K562 (cell line): Measurements from ENCODE around the gene RNF2. TPM values are rescaled to one million over a fixed set of nuclear protein-coding genes. Genes with fewer than 3 reads are reported as not detected.

Experiments
- CHCHD3 ChIP-seq: fragments of 250-450 bp; sonication (Bioruptor Pico); IDR thresholded peaks from 2 replicates; pipeline ENCODE4 v2.1.2; 2022; ENCODE audit warnings: mild to moderate bottlenecking
- HES1 ChIP-seq: fragments of 450-650 bp; IDR thresholded peaks from 2 replicates; pipeline ENCODE4 v1.6.1; 2016; ENCODE audit warnings: low read depth, mild to moderate bottlenecking, moderate library complexity
- MECOM ChIP-seq: fragments of 250-450 bp; sonication (Bioruptor Pico); IDR thresholded peaks from 2 replicates; pipeline ENCODE4 v1.8.0; 2022; ENCODE audit warnings: inconsistent platforms
- MIER1 ChIP-seq: fragments of 450-650 bp; IDR thresholded peaks from 2 replicates; pipeline ENCODE4 v1.6.1; 2016; ENCODE audit warnings: antibody characterized with exemption, mild to moderate bottlenecking, low read depth
- POLR3A ChIP-seq: IDR thresholded peaks from 2 replicates; pipeline ENCODE4 v1.6.1; 2011; ENCODE audit warnings: borderline replicate concordance, mild to moderate bottlenecking, moderate library complexity; ENCODE audit not compliant: insufficient read length, insufficient read depth; ENCODE audit errors: extremely low read depth
- SMAD2 ChIP-seq: fragments of 150-350 bp; IDR thresholded peaks from 2 replicates; pipeline ENCODE4 v1.6.1; 2014; ENCODE audit warnings: low read depth, mild to moderate bottlenecking, low read length
- SMARCE1 ChIP-seq: fragments of 450-650 bp; IDR thresholded peaks from 2 replicates; pipeline ENCODE4 v1.7.1; 2016; ENCODE audit warnings: mild to moderate bottlenecking
- TOE1 ChIP-seq, 2 experiments: fragments of 450-650 bp in 1 of 2; sonication (generic) in 1 of 2; formaldehyde crosslinking in 1 of 2; IDR thresholded peaks; 2 replicates each; pipeline versions ENCODE4 v1.7.1 to v1.8.0; 2016 to 2022; ENCODE audit warnings: borderline replicate concordance in 2 of 2, mild to moderate bottlenecking in 2 of 2, antibody characterized with exemption in 1 of 2, inconsistent platforms in 1 of 2, low read depth in 1 of 2, missing genetic modification reagents in 1 of 2, moderate library complexity in 1 of 2
- ZFX ChIP-seq: sonication (generic); formaldehyde crosslinking; IDR thresholded peaks from 2 replicates; pipeline ENCODE4 v1.8.0; 2022; ENCODE audit warnings: mild to moderate bottlenecking, missing genetic modification reagents, moderate library complexity
- ZNF121 ChIP-seq: sonication (generic); formaldehyde crosslinking; conservative IDR thresholded peaks from 2 replicates; pipeline ENCODE4 v1.8.0; 2022; ENCODE audit warnings: missing genetic modification reagents
- ZNF133 ChIP-seq: fragments of 250-450 bp; sonication (Bioruptor Pico); IDR thresholded peaks from 2 replicates; pipeline ENCODE4 v1.4.0; 2020; ENCODE audit warnings: mild to moderate bottlenecking
- ZNF175 ChIP-seq: fragments of 200-800 bp; sonication (Bioruptor generic); IDR thresholded peaks from 2 replicates; pipeline ENCODE4 v1.6.1; 2016; ENCODE audit warnings: low read depth, mild to moderate bottlenecking, missing genetic modification characterization, missing compliant biosample characterization
- ZNF3 ChIP-seq: fragments of 250-450 bp; sonication (Bioruptor Pico); IDR thresholded peaks from 2 replicates; pipeline ENCODE4 v1.5.0; 2021; ENCODE audit warnings: mild to moderate bottlenecking, moderate library complexity
- ZNF347 ChIP-seq: fragments of 450-650 bp; formaldehyde crosslinking; IDR thresholded peaks from 2 replicates; pipeline ENCODE4 v1.4.0; 2020; ENCODE audit warnings: low read depth, mild to moderate bottlenecking, moderate library complexity
- ZNF436 ChIP-seq: fragments of 250-450, 450-650 bp; sonication (Bioruptor Pico); formaldehyde crosslinking; IDR thresholded peaks from 2 replicates; pipeline ENCODE4 v1.7.0; 2020; ENCODE audit warnings: mild to moderate bottlenecking
- polyA plus RNA-seq, 8 experiments: library from polyadenylated mRNA; depleted of rRNA in 4 of 8; stranded (reverse) in 5 of 8; unstranded in 3 of 8; fragments of >200 nt; fragmentation: Nextera tagmentation in 2 of 8; fragmentation: Illumina TruSeq in 1 of 8; extraction: Ambion mirVana in 2 of 8; extraction: Trizol in 1 of 8; gene quantifications; 2 replicates each; pipeline versions ENCODE4 v1.2.1 to v1.2.3, GENCODE V29; 2011 to 2014; ENCODE audit warnings: inconsistent platforms in 1 of 8, missing spikeins in 1 of 8
- total RNA-seq, 7 experiments: library from RNA; depleted of rRNA in 6 of 7; stranded (reverse); fragments of >200 nt in 6 of 7; fragmentation: Illumina TruSeq in 2 of 7; extraction: Trizol in 2 of 7; gene quantifications; 2 replicates each; pipeline versions ENCODE4 v1.2.1 to v1.2.3, GENCODE V29; 2011 to 2021; ENCODE audit warnings: low replicate concordance in 1 of 7
- TF ChIP-seq, protein P1 (sequence below), 2 experiments: fragments of 450-650 bp; IDR thresholded peaks; 2 replicates each; pipeline ENCODE4 v1.6.1; 2016; ENCODE audit warnings: mild to moderate bottlenecking in 2 of 2, borderline replicate concordance in 1 of 2, low read depth in 1 of 2, moderate library complexity in 1 of 2
- TF ChIP-seq, protein P2 (sequence below), 2 experiments: fragments of 450-650 bp; IDR thresholded peaks; 2 replicates each; pipeline ENCODE4 v1.6.1; 2016

The RNF2 gene
- total and polyA plus RNA-seq, 9 of the 15 experiments (the other 6 are each of a cell fraction or from before 2014, with no cell fraction given) = 7.1 to 66.5 (median 32.9) TPM

DNA sequence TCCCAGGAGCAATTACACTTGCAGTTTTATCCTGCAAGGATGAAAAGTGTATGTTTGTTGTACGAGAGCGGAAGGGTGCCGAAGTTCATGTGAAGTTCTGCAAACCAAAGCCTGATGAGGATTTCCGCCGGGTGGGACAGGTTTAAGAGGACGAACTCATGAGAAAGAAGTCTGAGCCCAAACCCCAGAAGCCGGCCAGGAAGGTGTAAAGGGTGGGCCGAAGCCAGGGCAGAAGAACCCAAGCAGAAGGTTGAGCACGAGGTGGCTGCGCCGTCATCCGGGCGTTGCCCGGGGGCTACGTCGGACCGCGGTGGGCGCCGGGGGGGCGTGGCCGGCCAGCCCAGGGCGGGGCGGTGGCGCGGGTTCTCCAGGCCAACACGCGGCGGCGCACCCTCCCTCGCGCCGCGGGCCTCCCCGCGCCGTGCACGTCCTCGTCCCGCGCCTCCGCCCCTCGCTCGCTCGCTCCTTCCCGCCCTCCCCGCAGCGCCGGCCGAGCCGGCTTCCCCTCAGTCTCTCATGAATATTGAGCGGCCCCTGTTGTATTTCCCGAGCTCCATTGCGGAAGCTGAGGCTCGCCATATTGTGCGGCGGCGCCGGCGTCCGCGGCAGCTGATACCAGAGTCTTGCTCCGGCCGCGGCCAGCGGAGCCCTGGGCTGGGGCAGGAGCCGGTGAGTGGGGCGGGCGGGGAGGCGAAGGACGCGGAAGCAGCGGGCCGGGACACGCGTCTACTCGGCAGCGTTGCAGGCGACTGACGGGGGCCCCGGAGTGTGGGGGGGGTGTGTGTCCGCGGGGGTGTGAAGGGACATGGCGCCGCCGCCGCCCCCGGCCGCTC is at the start of gene RNF2 (continued):
- TF ChIP-seq, protein P1, sequence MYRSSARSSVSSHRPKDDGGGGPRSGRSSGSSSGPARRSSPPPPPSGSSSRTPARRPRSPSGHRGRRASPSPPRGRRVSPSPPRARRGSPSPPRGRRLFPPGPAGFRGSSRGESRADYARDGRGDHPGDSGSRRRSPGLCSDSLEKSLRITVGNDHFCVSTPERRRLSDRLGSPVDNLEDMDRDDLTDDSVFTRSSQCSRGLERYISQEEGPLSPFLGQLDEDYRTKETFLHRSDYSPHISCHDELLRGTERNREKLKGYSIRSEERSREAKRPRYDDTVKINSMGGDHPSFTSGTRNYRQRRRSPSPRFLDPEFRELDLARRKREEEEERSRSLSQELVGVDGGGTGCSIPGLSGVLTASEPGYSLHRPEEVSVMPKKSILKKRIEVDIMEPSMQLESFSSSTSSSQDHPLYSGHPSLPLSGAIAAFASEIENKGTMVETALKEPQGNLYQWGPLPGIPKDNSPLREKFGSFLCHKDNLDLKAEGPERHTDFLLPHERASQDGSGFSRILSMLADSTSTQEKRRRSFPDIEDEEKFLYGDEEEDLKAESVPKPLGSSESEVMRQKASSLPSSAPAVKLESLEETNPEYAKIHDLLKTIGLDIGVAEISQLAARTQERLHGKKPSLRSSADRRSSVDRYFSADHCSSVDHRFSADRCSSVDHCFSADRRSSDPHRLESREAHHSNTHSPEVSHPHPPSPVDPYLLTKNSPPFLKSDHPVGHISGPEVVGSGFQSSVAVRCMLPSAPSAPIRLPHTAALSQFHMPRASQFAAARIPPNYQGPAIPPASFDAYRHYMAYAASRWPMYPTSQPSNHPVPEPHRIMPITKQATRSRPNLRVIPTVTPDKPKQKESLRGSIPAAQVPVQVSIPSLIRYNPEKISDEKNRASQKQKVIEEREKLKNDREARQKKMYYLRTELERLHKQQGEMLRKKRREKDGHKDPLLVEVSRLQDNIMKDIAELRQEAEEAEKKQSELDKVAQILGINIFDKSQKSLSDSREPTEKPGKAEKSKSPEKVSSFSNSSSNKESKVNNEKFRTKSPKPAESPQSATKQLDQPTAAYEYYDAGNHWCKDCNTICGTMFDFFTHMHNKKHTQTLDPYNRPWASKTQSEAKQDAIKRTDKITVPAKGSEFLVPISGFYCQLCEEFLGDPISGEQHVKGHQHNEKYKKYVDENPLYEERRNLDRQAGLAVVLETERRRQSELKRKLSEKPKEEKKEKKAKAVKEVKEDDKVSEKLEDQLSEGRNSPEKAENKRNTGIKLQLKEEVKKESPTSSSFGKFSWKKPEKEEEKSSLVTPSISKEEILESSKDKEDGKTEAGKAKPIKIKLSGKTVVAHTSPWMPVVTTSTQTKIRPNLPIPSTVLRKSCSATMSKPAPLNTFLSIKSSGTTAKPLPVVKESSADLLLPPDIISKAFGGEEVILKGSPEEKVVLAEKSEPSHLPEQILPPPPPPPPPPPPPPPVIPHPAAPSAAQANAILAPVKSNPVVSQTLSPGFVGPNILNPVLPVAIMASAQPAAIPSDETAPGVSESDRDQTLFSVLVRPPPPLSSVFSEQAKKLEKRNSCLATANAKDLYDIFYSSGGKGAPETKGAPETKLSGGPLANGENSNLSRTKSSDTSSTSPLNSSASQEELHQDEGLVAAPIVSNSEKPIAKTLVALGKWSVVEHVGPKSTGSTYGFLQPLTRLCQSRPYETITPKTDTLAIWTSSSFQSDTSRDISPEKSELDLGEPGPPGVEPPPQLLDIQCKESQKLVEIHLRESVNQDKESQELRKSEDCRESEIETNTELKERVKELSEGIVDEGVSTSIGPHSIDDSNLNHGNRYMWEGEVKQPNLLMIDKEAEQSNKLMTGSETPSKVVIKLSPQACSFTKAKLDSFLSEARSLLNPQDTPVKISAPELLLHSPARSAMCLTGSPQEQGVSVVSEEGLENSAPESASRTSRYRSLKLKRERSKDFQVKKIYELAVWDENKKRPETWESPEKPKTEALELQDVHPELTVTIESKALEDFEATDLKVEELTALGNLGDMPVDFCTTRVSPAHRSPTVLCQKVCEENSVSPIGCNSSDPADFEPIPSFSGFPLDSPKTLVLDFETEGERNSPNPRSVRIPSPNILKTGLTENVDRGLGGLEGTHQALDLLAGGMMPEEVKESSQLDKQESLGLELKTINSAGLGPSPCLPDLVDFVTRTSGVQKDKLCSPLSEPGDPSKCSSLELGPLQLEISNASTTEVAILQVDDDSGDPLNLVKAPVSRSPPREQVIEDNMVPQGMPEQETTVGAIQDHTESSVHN (IDR thresholded peaks at IDR 0.05; ENCODE audit: borderline replicate concordance in 1 of 2, low read depth in 1 of 2) = no peak
- TF ChIP-seq HES1 (no peak), MECOM (CRISPR knock-in tag) (no peak), ZNF436 (CRISPR knock-in tag) (no peak), ZNF175 (no peak), SMARCE1 (no peak), CHCHD3 (no peak), SMAD2 (no peak), ZFX (CRISPR knock-in tag) (peak; percentile 62), ZNF121 (CRISPR knock-in tag) (no peak), ZNF347 (CRISPR knock-in tag) (no peak), ZNF133 (no peak), ZNF3 (CRISPR knock-in tag) (no peak), MIER1 (no peak), POLR3A (no peak), TOE1 (IDR thresholded peaks at IDR 0.05; ENCODE audit: borderline replicate concordance) (0 out of 2 replicates have a peak, but pooled peaks have one; percentile 30), TOE1 (CRISPR knock-in tag; IDR thresholded peaks at IDR 0.05; ENCODE audit: borderline replicate concordance, low read depth) (no peak)
- TF ChIP-seq, protein P2, sequence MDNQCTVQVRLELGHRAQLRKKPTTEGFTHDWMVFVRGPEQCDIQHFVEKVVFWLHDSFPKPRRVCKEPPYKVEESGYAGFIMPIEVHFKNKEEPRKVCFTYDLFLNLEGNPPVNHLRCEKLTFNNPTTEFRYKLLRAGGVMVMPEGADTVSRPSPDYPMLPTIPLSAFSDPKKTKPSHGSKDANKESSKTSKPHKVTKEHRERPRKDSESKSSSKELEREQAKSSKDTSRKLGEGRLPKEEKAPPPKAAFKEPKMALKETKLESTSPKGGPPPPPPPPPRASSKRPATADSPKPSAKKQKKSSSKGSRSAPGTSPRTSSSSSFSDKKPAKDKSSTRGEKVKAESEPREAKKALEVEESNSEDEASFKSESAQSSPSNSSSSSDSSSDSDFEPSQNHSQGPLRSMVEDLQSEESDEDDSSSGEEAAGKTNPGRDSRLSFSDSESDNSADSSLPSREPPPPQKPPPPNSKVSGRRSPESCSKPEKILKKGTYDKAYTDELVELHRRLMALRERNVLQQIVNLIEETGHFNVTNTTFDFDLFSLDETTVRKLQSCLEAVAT (IDR thresholded peaks at IDR 0.05) = 0 out of 4 replicates have a peak, but pooled peaks of 1 of the 2 experiments have one; percentile 38
